GM18508 (cell line): ENCODE results near the gene STK10.

Experiments used
- ATAC-seq: cut with Tn5 transposase; IDR thresholded peaks from one replicate; pipeline ENCODE4 v1.9.1; 2021; ENCODE audit warnings: moderate number of reproducible peaks; ENCODE audit not compliant: insufficient read depth, unreplicated experiment

STK10 gene

DNA sequence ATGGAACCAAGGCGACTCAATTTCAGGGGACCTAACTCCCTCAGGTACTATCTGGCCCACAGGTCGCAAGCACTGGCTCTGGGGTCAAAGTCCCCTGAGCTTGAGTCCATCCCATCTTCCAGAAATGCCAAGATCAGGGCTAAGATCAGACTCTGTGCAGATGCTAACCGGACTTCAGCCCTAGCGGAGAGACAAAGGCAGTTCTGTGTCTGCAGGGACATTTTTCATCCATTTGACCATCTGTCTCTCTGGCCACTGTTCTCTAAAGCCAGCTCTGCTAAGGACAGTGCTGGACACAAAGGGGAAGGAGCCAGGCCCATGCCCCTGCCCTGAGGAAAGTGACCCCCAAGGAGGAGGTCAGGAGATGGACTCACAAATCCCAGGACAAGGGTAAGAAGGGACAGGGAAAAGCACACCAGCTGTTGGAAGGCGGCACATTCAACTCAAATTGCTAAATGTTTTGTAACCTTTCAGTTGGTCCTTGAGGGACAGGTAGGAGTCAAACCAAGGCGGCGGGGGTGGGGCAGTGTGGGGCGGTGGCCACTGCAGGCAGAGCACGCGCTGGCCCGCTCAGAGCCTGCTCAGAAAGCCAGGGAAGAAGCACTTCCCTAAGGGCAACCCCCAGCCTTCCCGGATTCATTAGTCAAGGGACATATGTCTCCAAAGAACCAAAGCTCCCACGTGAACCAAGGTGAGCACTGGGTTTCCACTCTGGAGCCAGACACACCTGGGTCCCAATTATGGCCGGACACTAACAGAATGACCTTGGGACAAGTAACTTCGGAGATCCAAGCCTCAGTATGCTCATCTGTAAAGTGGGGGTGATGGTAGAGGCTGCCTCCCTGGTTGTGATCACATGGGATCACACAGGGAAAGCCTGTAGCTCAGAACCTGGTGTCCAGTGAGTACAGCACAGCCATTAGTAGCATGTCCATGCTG, 42.8 kb downstream of the STK10 start:
- no peak for ATAC-seq

DNA sequence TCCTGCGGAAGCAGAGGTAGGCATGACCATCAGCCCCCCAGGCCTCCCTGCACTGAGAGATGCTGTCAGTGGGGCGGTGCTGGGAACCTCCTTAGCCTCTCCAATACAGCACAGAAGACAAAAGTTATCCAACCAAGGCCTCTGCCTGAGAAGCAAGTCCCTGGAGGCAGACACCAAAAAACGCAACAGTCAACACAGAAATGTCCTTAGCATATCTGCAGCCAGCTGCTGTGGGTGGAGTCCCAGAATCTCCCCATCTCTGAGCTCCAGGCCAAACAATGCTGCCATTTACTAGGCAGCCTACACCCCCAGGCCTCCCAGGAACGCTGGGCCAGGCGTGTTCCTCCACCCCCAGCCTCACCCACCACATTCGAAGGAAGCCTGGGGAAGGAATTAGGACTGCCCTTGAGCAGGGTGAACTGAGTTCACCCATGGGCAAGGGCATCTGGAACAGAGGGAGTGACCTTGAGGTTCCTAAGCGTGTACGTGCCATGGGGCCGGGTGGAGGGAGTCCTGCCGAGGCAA, 43.7 kb downstream of the STK10 start:
- no peak for ATAC-seq

DNA sequence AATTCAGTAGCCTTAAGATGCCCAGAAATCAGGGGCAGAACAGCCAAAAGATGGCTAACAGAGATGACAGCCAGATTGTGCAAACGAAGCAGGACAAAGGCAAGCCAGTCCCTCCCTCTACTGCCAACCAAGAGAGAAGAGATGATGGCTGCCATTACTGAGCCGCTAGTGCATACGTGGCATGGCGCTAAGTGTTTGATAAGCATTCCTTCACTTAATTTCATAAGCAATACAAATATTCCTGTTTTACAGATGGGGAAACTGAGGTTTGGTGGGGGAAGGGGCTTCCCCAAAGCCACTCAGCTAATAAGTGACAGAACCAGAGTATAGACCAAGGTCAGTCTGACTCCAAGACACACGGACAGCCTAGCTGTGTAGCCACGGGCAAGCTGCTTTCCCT, 44.1 kb downstream of the STK10 start:
- no peak for ATAC-seq

DNA sequence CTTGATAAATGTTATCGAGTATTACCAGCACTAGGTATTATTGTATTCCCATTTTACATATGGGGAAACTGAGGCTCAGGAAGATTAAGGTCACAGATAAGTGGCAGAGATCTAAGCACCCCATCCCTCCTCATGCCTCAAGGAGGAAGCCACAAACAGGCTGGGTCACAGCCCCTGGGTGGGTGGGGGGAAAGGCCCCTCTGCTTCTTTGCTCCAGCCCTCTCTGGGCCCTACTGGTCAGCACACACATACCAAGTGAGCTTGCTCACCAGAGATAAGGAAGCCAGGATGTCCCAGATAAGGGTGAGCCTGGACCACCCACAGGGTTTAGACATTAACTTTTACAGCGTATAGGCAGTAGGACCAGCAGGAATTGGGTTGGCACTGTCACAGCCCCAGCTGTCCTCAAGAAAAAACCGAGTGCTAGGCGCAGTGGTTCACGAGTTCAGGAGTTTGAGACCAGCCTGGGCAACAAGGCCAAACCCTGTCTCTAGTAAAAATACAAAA, 45.3 kb downstream of the STK10 start:
- ATAC-seq = no peak

DNA sequence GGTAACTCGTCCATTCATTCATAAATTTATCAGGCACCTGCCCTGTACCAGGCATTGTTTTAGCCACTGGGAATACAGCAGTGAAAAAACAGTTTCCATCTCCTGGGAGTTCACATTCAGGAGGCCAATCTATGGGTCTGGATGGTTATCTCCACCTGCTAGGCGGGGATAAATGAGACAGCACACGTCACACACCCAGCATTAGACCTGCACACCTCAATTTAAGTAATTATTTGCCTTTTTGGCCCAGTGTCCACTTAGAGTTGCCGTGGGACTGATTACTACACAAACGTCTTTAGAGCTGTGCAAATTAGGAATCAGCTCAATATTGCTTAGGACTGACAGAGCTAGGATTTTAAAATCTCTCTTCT, 46.1 kb downstream of the STK10 start:
- no peak for ATAC-seq

DNA sequence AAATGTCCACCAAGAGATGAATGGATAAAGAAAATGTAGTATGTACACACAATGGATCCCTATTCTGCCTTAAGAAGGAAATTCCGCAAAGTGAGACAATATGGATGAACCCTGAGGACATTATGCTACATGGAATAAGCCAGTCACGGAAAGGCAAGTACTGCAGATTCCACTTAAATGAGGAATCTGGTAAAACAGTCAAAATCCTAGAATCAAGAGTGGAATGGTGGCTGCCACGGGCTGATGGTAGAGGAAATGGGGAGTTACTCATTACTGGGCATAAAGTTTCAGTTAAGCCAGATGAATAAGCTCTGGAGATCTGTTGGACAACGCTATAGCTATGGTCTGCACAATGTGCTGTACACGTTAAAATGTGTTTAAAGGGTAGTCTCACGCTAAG, 47.2 kb downstream of the STK10 start:
- no peak for ATAC-seq

DNA sequence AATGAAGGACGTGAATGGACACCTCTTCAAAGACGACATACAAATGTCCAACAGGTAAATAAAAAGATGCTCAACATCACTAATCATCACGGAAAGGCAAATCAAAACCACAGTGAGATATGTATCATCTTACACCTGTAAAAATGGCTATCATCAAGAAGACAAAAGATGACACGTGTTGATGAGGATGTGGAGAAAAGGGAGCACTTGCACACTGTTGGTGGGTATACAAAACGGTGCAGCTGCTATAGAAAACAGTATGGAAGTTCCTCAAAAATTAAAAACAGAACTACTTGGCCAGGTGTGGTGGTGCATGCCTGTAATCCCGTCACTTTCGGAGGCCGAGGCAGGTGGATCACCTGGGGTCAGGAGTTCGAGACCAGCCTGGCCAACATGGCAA, 47.9 kb downstream of the STK10 start:
- ATAC-seq = no peak

DNA sequence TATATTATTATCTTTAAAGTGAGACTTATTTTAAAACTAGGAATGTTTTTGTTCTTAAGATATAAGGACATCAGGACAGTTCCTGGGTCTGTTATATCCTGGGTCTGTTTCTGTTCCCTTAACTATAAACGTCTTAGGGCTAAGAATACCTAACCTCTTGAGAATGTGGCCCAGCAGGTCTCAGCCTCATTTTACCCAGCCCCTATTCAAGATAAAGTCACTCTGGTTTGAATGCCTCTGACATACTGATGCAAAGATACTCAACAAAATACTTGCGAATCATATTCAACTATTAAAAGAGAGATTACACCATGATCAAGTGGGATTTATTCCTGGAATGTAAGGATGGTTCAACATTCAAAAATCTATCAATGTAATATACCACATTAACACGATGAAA, 51.0 kb downstream of the STK10 start:
- ATAC-seq = no peak

DNA sequence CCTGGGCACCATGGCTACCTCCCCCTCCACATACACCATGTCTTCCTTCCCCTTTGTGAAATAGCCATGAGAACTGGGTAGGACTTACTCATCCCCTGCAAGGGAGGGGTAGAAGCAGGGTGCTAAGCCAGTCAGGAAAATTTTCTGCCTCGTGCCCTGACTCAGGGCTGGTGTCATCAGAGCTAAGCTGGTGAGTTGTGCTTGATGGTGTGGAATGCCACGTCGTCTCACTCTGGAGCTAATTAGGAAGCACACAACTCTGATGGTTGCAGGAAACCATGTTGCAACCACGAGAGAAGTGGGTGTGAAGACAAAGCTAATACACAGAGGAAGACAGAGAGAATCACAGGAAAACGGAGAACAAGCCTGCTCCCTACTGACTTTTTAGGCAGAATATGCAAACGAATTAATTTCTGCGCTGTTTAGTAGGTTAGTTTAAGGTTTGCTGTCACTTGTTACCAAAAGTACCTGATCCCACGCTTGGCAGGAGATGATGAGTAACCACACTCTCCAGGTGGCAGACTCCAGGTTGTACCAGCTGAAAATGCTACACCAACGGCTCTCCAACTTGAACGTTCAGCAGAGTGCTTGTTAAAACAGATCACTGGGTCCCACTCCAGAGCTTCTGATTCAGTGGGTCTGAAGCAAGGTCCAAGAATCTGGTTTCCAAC, 54.5 kb downstream of the STK10 start:
- ATAC-seq = no peak

DNA sequence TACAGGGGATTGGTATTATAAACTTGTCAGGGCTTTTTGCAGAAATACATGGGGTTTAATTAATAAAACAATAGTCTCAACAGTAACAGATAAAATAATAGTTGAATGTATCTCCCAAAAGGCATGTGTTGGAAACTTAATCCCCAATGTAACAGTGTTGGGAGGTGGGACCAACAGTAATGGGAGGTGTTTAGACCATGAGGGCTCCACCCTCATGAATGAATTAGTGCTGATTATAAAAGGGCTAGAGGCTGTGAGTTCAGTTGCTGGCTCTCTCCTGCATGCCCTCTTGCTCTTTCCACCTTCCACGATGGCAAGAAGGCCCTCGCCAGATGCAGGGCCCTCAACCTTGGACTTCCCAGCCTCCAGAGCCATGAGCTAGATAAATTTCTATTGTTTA, 56.3 kb downstream of the STK10 start:
- no peak for ATAC-seq

DNA sequence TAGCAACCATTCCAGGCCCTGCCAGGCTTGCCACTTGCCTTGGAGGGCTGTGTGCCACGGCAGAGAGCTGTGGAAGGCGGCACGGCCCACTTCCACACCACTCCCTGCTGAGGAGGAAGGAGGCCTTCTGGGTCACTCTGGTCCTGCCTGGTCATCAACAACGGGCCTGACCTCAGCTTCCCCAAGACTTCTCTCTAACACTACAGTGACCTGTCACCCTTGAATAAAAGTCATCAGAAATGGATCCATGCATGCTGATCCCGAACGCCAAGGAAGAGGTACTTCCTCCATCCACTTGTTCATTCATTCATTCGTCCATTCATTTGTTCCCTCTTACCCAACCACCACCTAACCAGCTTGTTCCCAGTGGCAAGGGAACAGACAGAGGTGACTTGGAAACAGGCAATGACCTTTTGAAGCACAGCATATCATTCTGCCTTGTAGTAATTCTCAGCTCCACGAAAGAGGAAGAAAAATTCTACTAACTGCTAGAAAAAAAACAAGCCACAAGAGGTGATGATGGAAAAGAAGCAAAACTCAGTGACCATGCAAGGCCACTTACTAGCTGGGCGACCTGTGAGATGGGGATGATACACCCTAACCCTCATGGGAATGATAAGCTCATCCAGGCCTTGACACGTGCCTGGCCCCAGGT, 58.6 kb downstream of the STK10 start:
- no peak for ATAC-seq

DNA sequence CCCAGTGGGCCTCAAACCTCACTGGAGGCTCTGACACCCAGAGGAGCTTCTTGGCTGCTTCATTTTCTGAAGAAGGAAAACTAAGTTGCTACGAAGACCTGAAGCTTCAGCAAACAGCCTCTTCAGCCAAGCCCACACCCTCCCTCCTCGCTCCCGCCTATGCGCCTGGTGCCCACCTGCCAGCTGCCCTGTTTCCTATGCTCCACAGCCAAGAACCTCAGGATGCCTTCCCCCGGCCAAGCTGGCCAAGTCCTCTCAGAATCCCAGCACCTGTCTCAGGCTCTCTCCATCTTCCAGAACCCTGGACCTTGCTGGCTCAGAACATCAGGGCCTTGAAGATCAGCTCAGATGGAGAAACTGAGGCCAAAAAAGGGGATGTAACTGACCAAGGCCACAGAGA, 60.4 kb downstream of the STK10 start:
- ATAC-seq = no peak

DNA sequence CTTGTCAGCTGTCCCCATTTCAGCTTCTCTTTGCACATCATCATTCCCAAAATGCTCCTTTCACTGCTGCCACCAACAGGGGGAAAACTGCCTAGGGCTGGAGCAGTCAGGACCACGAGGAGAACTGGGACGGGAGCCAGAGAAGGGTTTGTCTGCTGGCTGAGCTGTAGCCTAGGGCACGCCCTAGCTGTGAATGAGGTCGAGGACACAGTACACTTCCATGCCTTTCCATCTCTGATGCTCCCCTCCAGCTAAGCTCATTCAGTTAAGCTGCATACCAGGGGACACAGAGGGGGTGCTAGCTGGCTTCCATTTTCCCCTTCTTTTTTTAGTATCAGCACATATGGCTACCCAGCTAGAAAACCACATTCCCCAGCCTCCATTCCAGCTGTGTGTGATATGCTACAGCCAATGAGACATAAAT, 64.7 kb downstream of the STK10 start:
- no peak for ATAC-seq

DNA sequence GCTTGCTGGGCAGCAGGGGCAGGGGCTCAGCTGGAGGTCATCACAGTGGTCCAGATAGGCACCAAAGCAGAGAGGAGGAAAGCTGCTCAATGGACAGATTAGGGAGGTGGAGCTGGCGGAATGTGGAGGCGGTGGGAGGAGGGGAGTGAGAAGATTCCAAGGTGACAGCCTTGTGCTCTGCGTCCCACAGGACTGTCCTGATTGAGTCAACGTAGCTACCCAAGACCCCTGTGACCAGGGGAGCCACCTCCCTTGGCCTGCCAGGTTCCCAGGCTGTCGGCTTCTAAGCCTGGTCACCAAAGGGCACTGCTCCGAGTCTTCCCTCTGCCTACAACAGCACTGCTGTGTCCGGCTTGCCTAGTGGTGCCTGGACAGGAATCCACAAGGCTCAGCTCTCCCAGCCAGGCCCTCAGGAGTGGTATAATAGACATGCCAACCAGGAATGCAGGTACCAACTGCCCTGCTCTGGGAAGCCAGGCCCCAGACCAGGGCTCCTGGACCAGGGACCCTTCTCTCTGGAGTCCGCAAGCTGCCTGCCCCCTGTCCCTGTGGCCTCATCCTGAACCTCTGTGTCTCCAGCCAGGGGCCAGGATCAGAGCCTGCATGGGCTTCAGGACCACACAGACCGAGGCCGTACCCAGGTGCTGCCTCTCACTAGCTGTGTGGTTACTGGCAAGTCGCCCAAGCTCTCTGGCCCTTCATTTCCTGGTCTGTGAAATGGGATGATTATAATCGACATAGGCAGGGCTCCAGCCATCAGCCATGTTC, 67.9 kb downstream of the STK10 start:
- no peak for ATAC-seq

DNA sequence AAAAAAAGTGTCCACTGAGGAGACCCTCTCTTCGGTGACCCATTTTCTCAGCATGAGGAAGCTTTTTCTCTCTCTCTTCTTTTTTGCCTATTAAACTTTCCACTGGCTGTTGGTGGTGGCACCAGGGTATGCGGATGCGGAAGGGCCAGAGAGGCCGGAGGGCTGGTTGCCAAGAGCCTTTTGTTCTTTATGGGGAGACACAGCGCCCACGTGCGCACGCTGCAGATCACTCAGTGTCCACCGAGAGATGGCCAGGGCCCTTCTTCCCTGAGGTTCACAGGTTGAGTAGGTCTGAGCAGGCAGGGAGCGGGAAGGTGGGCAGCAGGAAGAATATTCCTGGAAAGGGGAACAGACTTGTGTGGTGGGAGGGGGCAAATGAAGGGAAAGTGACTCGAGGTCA, 69.1 kb downstream of the STK10 start:
- no peak for ATAC-seq

DNA sequence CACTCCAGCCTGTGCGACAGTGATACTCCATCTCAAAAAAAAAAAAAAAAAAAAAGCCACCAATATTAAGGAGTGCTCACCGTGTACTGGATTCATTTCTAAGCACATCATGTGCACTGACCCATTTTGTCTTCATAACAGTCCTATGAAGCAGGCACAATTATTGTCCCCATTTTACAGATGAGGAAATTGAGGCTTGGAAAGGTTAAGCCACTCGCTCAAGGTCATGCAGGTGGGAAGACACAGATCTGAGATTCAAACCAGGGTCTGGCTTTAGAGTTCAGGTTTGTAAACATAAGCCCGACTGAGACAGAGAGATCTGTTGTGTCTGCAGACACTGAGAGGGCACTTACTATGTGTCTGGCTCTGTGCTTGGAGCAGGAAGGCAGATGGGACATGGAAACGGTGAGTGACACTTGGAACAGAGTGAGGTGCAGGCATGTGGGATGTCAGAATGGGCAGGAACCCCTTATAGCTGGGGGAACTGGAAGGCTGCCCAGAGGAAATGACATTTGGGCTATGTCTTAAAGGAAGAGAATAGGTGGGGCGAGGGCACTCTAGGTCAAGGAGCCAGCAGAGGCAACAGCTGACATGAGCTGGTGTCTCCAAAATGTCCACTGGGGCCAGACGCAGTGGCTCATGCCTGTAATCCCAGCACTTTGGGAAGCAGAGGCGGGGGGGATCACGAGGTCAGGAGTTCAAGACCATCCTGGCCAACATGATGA, 69.9 kb downstream of the STK10 start:
- no peak for ATAC-seq

DNA sequence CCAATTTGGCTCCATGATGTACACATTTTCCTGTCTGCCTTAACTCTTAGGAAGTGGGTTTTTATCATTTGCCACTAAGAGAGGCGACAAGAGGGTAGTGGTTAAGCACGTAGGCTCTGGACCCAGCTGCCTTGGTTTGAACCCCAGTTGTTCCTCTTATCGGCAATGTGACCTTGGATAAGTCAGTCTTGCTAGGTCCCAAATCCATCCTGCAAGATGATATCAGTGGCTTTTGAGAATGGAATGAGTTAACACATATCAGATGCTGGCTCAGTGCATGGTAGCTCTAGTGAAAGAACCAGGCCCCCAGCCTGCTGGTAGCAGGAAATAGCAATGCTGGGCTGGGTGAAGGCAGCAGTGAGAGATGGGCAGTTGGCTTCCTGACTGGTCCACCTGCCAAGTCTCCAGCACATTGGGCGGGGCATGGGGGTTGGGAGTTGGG, 72.5 kb downstream of the STK10 start:
- ATAC-seq = no peak

DNA sequence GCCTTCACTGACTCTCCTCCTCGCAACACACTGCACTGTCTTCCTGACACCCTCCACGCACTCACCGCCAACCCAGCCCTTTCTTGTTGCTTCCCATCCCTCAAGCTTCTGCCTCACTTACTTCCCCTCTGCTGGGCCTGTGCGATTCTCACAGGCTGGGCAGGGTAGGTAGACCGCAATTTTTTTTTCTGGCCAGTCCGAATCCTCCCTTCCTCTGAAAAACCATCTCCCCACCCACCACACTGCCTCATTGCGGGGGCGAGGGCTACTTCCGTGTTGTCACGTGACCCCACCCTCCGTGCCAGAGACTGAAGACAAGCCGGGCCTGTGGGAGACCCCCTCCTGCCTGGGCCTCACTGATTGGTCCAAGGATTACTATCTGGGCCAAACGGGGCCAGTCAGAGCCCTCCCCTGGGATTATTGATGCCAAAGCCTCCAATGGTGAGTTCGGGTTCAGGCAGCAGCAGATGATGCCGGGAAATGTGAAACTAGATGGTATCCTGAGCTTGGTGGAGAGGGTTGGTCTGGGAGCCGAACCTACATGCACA, 73.1 kb downstream of the STK10 start:
- peak; percentile 35 for ATAC-seq

DNA sequence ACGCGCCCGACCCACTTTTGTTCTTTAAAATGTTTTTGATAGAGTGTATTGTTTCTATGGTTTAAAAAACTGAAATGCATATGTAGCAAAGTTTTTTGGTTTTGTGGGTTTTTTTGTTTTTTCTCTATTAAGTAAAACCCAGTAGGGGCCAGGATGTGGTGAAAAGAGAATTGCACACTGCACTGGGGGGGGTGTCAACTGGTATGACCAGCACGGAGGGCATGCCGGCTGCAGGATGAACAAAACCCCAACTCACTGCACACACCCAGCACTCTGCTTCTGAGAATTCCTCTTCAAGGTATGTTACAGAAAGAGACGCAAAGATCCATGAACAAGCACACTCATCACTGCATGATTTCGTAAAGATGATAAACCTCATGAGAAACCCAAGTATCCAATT, 75.0 kb downstream of the STK10 start:
- ATAC-seq = no peak
